ENCODE measurements around the gene PTPRG. TPM values are rescaled to one million over a fixed set of nuclear protein-coding genes. Genes with fewer than 3 reads are reported as not detected.

Gene PTPRG
- total RNA-seq, 1 donor from 2014 or later, result 77.2 TPM

- TF ChIP-seq CTCF (conservative IDR thresholded peaks at IDR 0.05), result no peak
- H3K9me3 Mint-ChIP-seq, result no peaks in the 10 kb centered on the region
- no peak overlapping the region for H3K4me3 Mint-ChIP-seq
- H3K27me3 Mint-ChIP-seq, result no peaks in the 10 kb centered on the region
- no peak overlapping the region for H3K27ac Mint-ChIP-seq
- H3K4me1 Mint-ChIP-seq (ENCODE audit: unreplicated experiment), result no peaks in the 10 kb centered on the region
- H3K36me3 Mint-ChIP-seq, result peaks cover 5% of the 10 kb centered on the region
- no peak for DNase-seq (ENCODE audit: extremely low spot score, unreplicated experiment)
Measured at GRCh38 chr3:62210011-62210410, 648.6 kb downstream of the PTPRG start.

GRCh38 chr3:62211675-62212429 is 650.5 kb downstream of the PTPRG start:
- no peak for DNase-seq (ENCODE audit: extremely low spot score, unreplicated experiment)
- H3K27ac Mint-ChIP-seq, result no peak overlapping the region
- H3K36me3 Mint-ChIP-seq, result no peaks in the 10 kb centered on the region

GRCh38 chr3:62214850-62215249 is 653.5 kb downstream of the PTPRG start:
- Mint-ChIP-seq H3K4me3 (no peak overlapping the region), H3K9me3 (no peaks in the 10 kb centered on the region), H3K27ac (no peak overlapping the region), H3K36me3 (peaks cover 11% of the 10 kb centered on the region), H3K27me3 (no peaks in the 10 kb centered on the region), H3K4me1 (ENCODE audit: unreplicated experiment) (peaks cover 2% of the 10 kb centered on the region)
- DNase-seq (ENCODE audit: extremely low spot score, unreplicated experiment), result no peak
- no peak for TF ChIP-seq CTCF (conservative IDR thresholded peaks at IDR 0.05)

More at GRCh38 chr3:62211675-62212429, 650.5 kb downstream of the PTPRG start:
- Mint-ChIP-seq H3K4me3 (no peak overlapping the region), H3K4me1 (ENCODE audit: unreplicated experiment) (no peaks in the 10 kb centered on the region), H3K27me3 (no peaks in the 10 kb centered on the region), H3K9me3 (no peaks in the 10 kb centered on the region)
- peak; percentile 39 for TF ChIP-seq CTCF (conservative IDR thresholded peaks at IDR 0.05)

- H3K4me3 Mint-ChIP-seq, result no peak overlapping the region
- no peak for DNase-seq (ENCODE audit: extremely low spot score, unreplicated experiment)
- TF ChIP-seq CTCF (conservative IDR thresholded peaks at IDR 0.05), result no peak
- no peak overlapping the region for H3K27ac Mint-ChIP-seq
- H3K27me3 Mint-ChIP-seq, result no peaks in the 10 kb centered on the region
- H3K9me3 Mint-ChIP-seq, result no peaks in the 10 kb centered on the region
- H3K36me3 Mint-ChIP-seq, result peaks cover 25% of the 10 kb centered on the region
- H3K4me1 Mint-ChIP-seq (ENCODE audit: unreplicated experiment), result peaks cover 7% of the 10 kb centered on the region
Measured at GRCh38 chr3:62220616-62221015, 659.2 kb downstream of the PTPRG start.

GRCh38 chr3:62225051-62225450 is 663.7 kb downstream of the PTPRG start:
- Mint-ChIP-seq H3K4me3 (no peak overlapping the region), H3K27ac (no peak overlapping the region), H3K9me3 (no peaks in the 10 kb centered on the region), H3K36me3 (peaks cover 19% of the 10 kb centered on the region), H3K4me1 (ENCODE audit: unreplicated experiment) (peaks cover 4% of the 10 kb centered on the region), H3K27me3 (no peaks in the 10 kb centered on the region)
- no peak for DNase-seq (ENCODE audit: extremely low spot score, unreplicated experiment)
- TF ChIP-seq CTCF (conservative IDR thresholded peaks at IDR 0.05), result no peak

Measured in type B pancreatic cell (in vitro differentiated cells).